ENCODE measurements around the gene TIMM23. TPM values are rescaled to one million over a fixed set of nuclear protein-coding genes. Genes with fewer than 3 reads are reported as not detected.

Gene TIMM23
- total RNA-seq, 1 donor from 2014 or later, result 124 TPM

DNA sequence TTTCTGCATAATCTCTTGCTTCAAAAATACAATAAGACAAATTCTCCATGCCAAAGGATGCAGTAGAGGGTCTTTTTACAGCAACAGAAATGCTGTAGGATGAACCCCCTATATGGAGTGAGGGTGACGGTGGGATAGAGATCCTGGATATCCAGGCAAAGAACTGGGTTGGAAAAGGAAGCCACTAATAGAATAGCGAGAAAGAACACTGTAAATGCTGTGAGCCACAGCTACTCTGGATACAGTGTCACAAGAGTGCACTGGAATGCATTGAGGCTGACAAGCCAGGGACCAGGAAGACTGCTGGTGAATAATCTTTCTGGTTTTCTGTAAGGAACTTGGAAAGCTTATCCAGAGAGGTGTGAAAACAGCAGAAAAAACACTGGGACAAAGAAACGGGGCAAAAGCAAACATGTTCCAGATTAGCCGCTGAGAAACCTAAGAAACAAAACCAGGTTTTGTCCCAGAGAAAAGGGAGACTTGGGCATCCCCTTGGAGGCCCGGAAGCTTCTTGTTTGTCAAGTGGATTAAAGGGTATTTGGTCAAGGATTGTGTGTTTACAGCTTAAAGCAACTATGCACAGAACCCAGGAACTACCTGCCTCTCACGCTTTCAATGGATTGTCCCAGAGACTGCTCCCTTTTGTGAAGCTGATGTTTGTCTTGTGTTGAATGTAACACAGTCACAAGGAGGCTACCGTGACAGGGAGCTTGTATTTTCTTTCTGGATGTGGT, 79.9 kb downstream of the TIMM23 start:
- DNase-seq (ENCODE audit: low read depth), result no peak

DNA sequence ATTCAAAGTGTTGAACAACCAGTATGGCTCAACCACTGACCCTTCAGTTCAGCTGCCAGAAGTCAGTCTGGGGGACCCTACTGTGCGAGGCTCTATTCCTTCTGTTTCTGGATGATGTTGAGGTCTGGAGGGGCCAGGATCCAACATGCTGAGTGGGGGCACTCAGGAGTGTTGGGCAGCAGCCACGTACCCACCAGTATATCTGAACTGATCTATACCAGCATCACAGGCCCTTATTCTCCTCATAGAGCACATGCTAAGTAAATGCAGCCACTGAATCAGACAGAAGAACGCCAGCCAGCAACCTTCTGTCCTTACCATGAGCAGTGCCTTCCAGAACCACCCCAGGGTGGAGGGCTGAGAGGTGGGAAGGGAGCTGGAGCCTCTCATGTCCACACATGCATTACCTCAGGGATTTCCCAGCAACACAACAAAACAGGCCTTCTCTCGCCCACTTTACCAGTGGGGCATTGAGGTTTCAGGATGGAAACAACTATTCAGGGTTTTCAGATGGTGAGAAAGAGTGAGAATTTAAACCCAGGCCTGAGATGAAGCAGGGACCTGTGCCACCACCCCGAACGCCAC, 80.6 kb downstream of the TIMM23 start:
- no peak for DNase-seq (ENCODE audit: low read depth)

Other genes with a start within 250 kb of the TIMM23 start
- gene WASHC2C, start 245.2 kb upstream of the TIMM23 start, total RNA-seq, result 39.3 and 42.7 TPM in 2 replicates
- gene AGAP4, start 125.0 kb upstream of the TIMM23 start, total RNA-seq, result 4.7 and 4.9 TPM in 2 replicates
- 139 and 181 TPM in 2 replicates for gene NCOA4, start 58.1 kb downstream of the TIMM23 start, total RNA-seq
- not detected in 2 replicates for gene MSMB, start 73.8 kb downstream of the TIMM23 start, total RNA-seq

All from myocyte (in vitro differentiated cells).